Left lobe of liver (tissue), 2 donors: ENCODE results near the gene TMEM25. TPM values are rescaled to one million over a fixed set of nuclear protein-coding genes. Genes with fewer than 3 reads are reported as not detected.
"Not testable (repeated sequence)": the region's sequence is repeated elsewhere in the genome, so short reads cannot be mapped to it uniquely, and the experiment has no call there.

Experiments used
- ATAC-seq: fragments of 200-7000 bp; cut with Tn5 transposase; one replicate; pipeline ENCODE4 v1.9.1; 2020; ENCODE audit warnings: mild to moderate bottlenecking, moderate library complexity
- DNase-seq: peaks from one replicate; pipeline ENCODE4 v3.0.0-alpha.2; 2020; ENCODE audit warnings: low spot score
- total RNA-seq: library from RNA; stranded (reverse); gene quantifications from one replicate; pipeline ENCODE4 v1.2.1, GENCODE V29; 2021
- donor health status: DM: no; HTN: no; CAD: no; lungs with moderate emphysema.
- donor health status: DM: no; HTN: yes; CAD: no.

TMEM25 gene
- total RNA-seq, 1 donor from 2014 or later = 37.5 TPM

DNA sequence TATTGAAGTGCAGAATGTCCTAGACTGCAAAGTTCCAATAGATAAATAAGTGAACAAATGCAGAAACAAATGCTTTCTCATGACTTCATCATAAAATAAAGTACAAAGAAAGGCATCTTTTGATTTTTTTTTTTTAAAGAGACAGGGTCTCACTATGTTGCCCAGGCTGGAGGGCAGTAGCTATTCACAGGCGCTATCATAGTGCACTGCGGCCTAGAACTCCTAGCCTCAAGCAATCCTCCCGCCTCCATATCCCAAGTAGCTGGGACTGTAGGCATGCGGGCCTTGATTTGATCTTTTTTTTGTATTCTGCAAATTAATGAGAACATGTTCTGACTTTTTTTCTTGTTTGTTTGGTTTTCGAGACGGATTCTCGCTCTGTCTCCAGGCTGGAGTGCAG, 43.6 kb downstream of the TMEM25 start:
- DNase-seq = no peak
- no peak for ATAC-seq

DNA sequence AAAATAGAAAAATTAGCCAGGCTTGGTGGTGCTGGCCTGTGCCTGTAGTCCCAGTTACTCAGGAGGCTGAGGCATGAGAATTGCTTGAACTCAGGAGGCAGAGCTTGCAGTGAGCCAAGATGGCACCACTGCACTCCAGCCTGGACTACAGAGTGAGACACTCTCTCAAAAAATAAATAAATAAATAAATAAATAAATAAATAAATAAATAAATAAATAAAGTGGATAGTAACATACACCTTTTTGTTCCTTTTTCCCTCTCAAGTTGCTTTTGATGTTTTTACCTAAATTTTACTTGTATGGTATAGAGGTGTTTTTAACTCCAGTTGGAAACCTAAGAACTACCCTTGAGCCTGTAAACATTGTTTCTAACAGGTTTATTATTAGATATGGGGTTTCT, 47.0 kb downstream of the TMEM25 start:
- not testable (repeated sequence) for ATAC-seq, DNase-seq

- ATAC-seq (no peak), DNase-seq (no peak)
These were observed 50.1 kb downstream of the TMEM25 start for GRCh38 chr11:118581057-118581456.

Other genes starting within 250 kb of the TMEM25 start
- 1.5 TPM for gene CD3E, start 226.5 kb upstream of the TMEM25 start, total RNA-seq
- gene CD3D, start 188.5 kb upstream of the TMEM25 start, total RNA-seq = 1.6 TPM
- 0.23 TPM for gene CD3G, start 186.8 kb upstream of the TMEM25 start, total RNA-seq
- 22.8 TPM for gene UBE4A, start 171.6 kb upstream of the TMEM25 start, total RNA-seq
- gene ATP5MG, start 129.6 kb upstream of the TMEM25 start, total RNA-seq = 94.9 TPM
- gene KMT2A, start 94.7 kb upstream of the TMEM25 start, total RNA-seq = 20.4 TPM
- gene TTC36, start 3.7 kb upstream of the TMEM25 start, total RNA-seq = 116 TPM
- gene IFT46, start 34.7 kb downstream of the TMEM25 start, total RNA-seq = 5.4 TPM
- gene ARCN1, start 41.2 kb downstream of the TMEM25 start, total RNA-seq = 61.0 TPM
- gene PHLDB1, start 76.4 kb downstream of the TMEM25 start, total RNA-seq = 7.5 TPM
- gene TREH, start 148.5 kb downstream of the TMEM25 start, total RNA-seq = 3.4 TPM